HG03354 (cell line): ENCODE results near the gene FAM163B.

Source experiments
- ATAC-seq: cut with Tn5 transposase; IDR thresholded peaks from one replicate; pipeline ENCODE4 v1.9.1; 2021; ENCODE audit warnings: mild to moderate bottlenecking; ENCODE audit not compliant: unreplicated experiment, poor library complexity, severe bottlenecking

Gene FAM163B

GRCh38 chr9:133558191-133559126, 50.7 kb downstream of the FAM163B start:
- peak; percentile 58 for ATAC-seq

DNA sequence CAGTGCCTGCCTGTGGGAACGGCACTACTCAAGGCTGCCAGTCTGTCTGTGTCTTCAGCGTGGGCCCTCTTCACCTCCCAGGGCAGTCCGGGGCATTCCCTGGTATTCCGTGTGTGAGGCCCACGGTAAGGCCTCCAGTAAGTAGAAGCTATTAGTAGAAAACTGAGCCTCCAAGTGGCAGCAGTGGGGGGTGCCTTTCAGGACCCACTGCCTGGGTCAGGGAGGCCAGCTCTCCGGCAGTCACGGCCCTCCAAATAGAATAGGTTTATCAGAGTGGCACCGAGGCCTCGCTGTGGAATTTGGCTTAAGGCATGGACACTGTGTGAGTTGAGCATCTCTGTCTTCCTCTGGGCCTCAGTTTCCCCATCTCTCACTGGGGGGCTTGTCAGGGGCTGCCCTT, 51.6 kb downstream of the FAM163B start:
- no peak for ATAC-seq

DNA sequence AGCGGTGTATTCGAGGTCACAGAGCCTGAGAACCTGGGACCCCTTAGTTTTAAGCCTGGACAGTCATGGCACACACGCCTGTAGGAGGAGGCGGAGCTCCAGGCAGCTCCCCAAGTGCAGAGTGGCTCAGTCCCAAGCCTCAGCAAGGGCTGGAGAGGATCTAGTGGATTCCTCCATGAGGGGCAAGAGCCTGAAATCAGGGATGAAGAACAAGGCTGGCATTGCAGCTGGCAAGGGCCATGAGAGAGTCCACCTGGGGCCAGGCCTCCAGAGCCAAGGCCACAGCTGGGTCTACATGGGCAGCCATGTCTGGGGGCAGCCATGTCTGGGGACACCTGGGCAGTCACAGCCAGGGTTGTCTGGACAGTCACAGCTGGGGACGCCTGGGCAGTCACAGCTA, 52.8 kb downstream of the FAM163B start:
- ATAC-seq = no peak

- ATAC-seq = no peak
These were observed 54.5 kb downstream of the FAM163B start for GRCh38 chr9:133554729-133555128.

- ATAC-seq = no peak
These were observed 55.0 kb downstream of the FAM163B start for GRCh38 chr9:133553973-133554713.

- no peak for ATAC-seq
These were observed 56.1 kb downstream of the FAM163B start for GRCh38 chr9:133553123-133553522.

GRCh38 chr9:133552236-133552635, 57.0 kb downstream of the FAM163B start:
- ATAC-seq = no peak

GRCh38 chr9:133551446-133551845, 57.7 kb downstream of the FAM163B start:
- ATAC-seq = no peak

- no peak for ATAC-seq
These were observed 62.1 kb downstream of the FAM163B start for GRCh38 chr9:133547116-133547515.

- no peak for ATAC-seq
These were observed 62.9 kb downstream of the FAM163B start for GRCh38 chr9:133546287-133546680.

DNA sequence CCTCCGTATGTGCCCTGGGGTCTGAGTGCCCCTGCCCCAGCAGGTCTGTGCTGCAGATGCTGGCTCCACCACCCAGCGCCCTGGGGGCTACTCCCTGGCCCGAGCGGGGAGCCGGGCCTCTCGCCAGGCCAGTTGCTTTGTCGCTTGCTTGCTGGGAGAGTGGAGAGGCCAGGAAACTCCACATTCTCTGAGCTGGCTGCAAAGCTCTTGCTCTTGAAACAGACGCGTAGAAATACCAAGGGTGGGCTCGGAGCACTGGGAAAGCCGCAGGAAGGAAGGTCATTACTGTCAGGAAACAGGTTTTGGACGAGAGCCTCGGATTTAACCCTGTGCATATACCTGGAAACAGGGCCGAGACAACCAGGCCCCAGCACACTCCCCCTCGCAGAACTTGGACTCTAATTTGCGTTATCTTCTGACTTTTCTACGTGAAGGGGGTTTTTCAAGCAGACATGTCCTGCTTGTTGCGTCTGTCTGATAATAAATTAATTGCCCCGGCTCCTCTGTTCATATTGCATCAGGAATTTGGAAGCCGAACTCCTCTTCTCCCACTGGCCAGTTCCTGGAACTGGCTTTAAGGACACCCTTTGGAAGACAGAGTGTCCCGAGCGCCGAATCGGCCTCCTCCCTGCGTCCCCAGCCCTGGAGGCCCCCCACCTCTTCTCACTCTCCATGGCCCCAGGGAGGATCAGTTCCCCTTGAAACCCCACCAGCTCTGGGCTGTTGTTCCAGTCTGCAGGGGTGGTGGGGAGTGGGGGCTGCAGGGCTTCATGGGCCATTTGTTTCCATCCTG, 63.5 kb downstream of the FAM163B start:
- ATAC-seq = no peak

DNA sequence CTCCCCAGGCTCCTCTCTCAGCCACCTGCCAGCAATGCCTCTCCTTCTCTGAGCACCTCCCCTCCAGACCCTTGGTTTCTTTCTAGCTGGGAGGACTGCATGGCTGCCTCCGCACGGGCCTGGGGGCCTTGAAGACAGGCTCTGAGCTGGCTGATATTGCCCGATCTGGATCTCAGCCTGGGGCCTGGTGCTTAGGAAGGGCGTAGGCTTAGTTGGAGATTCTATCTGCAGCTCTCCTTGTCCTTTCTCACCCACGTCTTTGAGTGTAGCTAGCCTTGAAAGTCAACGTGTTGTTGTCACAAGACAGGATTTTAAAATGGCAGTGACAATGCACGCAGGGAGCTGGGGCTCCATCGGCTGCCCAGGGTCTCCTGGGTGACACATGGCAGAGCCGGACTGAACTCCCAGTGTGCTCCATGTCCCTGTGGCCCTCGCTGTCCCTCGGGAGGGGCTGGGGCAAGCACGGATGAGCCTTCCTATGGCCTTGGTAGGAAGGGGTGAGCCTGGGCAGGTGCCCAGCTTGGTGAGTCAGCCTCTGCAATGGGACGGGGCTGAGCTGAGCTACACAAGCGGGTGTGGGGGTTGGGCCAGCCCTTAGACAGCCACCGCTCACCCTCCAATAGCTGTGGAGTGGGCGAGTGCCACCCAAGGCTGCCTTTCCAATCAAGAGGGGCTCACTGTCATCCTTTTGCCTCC, 65.3 kb downstream of the FAM163B start:
- ATAC-seq = no peak

GRCh38 chr9:133542002-133542401, 67.2 kb downstream of the FAM163B start:
- ATAC-seq = no peak

- no peak for ATAC-seq
These were observed 68.5 kb downstream of the FAM163B start for GRCh38 chr9:133540698-133541025.

DNA sequence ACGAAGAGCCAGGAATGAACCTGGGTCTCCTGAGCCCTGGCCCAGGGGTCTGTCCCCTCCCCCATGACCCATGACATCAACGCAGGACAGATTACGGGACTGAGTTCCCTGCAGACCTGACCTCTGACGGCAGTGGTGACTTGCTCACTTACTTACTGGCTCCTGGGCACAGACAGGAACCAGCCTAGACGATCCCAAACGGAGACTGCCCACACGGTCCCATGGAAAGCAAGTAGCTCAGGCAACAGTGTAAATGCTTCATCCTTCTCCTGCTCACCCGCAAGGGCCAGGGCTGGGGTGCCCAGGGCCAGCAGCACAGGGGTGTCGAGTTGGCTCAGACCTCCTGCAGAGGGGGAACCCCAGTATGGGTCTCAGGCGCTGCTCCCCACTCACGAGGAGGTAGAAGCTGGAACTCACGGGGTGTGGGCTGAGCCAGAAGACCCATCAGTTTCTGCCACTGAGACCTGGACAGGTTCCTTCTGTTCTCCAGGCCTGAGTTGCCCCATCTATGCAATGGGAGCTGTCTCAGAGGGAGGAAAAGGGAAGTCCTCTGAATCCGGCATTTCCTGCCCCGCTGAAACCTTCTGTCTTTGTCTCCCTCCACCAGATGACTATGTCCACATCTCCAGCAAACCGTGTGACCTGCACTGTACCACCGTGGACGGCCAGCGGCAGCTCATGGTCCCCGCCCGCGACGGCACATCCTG, 69.0 kb downstream of the FAM163B start:
- no peak for ATAC-seq

- no peak for ATAC-seq
These were observed 70.0 kb downstream of the FAM163B start for GRCh38 chr9:133538851-133539833.

- no peak for ATAC-seq
These were observed 71.0 kb downstream of the FAM163B start for GRCh38 chr9:133538176-133538575.

DNA sequence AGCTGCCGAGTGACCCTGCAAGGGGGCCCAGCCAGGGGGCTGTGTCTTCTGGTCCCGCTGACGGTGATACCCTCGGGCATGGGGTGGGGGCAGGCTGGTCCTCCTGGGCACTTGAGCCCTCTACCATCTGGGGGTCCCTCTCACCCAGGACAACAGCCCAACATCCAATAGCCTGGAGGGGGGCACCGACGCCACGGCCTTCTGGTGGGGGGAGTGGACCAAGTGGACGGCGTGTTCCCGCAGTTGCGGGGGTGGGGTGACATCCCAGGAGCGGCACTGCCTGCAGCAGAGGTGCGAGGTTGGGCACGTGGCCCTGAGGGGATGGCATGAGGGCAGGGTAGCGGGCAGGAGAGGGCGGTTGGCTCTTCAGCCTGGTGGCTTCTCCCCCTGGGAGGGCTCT, 71.9 kb downstream of the FAM163B start:
- ATAC-seq = no peak
